Measurements from ENCODE around the gene PLEKHA8. TPM values are rescaled to one million over a fixed set of nuclear protein-coding genes. Genes with fewer than 3 reads are reported as not detected.

The PLEKHA8 gene
- total RNA-seq, 1 donor from 2014 or later = 57.9 TPM

- no peak overlapping the region for H3K4me3 Mint-ChIP-seq (ENCODE audit: unreplicated experiment)
- H3K27ac Mint-ChIP-seq (ENCODE audit: unreplicated experiment) = no peak overlapping the region
- H3K36me3 Mint-ChIP-seq (ENCODE audit: unreplicated experiment) = peaks cover 6% of the 10 kb centered on the region
- H3K4me1 Mint-ChIP-seq (ENCODE audit: low read depth, unreplicated experiment) = no peaks in the 10 kb centered on the region
- H3K9me3 Mint-ChIP-seq (ENCODE audit: unreplicated experiment) = no peaks in the 10 kb centered on the region
- DNase-seq = no peak
- no peaks in the 10 kb centered on the region for H3K27me3 Mint-ChIP-seq (ENCODE audit: unreplicated experiment)
- no peak for TF ChIP-seq CTCF (IDR thresholded peaks at IDR 0.05; ENCODE audit: partially characterized antibody, unreplicated experiment)
These were observed 52.6 kb downstream of the PLEKHA8 start for GRCh38 chr7:30080818-30081217.

- Mint-ChIP-seq H3K9me3 (ENCODE audit: unreplicated experiment) (peaks cover 2% of the 10 kb centered on the region), H3K27me3 (ENCODE audit: unreplicated experiment) (peaks cover 4% of the 10 kb centered on the region), H3K27ac (ENCODE audit: unreplicated experiment) (no peak overlapping the region), H3K4me3 (ENCODE audit: unreplicated experiment) (no peak overlapping the region), H3K4me1 (ENCODE audit: low read depth, unreplicated experiment) (no peaks in the 10 kb centered on the region), H3K36me3 (ENCODE audit: unreplicated experiment) (peaks cover 9% of the 10 kb centered on the region)
- no peak for TF ChIP-seq CTCF (IDR thresholded peaks at IDR 0.05; ENCODE audit: partially characterized antibody, unreplicated experiment)
- DNase-seq = no peak
These were observed 54.5 kb downstream of the PLEKHA8 start for GRCh38 chr7:30082686-30083085.

- H3K9me3 Mint-ChIP-seq (ENCODE audit: unreplicated experiment) = peaks cover 2% of the 10 kb centered on the region
- H3K4me3 Mint-ChIP-seq (ENCODE audit: unreplicated experiment) = no peak overlapping the region
- peaks cover 9% of the 10 kb centered on the region for H3K36me3 Mint-ChIP-seq (ENCODE audit: unreplicated experiment)
- no peak for DNase-seq
- TF ChIP-seq CTCF (IDR thresholded peaks at IDR 0.05; ENCODE audit: partially characterized antibody, unreplicated experiment) = no peak
- no peaks in the 10 kb centered on the region for H3K4me1 Mint-ChIP-seq (ENCODE audit: low read depth, unreplicated experiment)
- H3K27ac Mint-ChIP-seq (ENCODE audit: unreplicated experiment) = no peak overlapping the region
- peaks cover 4% of the 10 kb centered on the region for H3K27me3 Mint-ChIP-seq (ENCODE audit: unreplicated experiment)
These were observed 55.1 kb downstream of the PLEKHA8 start for GRCh38 chr7:30083334-30083733.

GRCh38 chr7:30084212-30084611, 56.0 kb downstream of the PLEKHA8 start:
- Mint-ChIP-seq H3K36me3 (ENCODE audit: unreplicated experiment) (peaks cover 9% of the 10 kb centered on the region), H3K4me3 (ENCODE audit: unreplicated experiment) (no peak overlapping the region), H3K27ac (ENCODE audit: unreplicated experiment) (no peak overlapping the region), H3K27me3 (ENCODE audit: unreplicated experiment) (peaks cover 4% of the 10 kb centered on the region), H3K9me3 (ENCODE audit: unreplicated experiment) (peaks cover 2% of the 10 kb centered on the region), H3K4me1 (ENCODE audit: low read depth, unreplicated experiment) (no peaks in the 10 kb centered on the region)
- DNase-seq = no peak
- TF ChIP-seq CTCF (IDR thresholded peaks at IDR 0.05; ENCODE audit: partially characterized antibody, unreplicated experiment) = no peak

GRCh38 chr7:30086529-30086928, 58.3 kb downstream of the PLEKHA8 start:
- Mint-ChIP-seq H3K4me1 (ENCODE audit: low read depth, unreplicated experiment) (no peaks in the 10 kb centered on the region), H3K27ac (ENCODE audit: unreplicated experiment) (no peak overlapping the region), H3K4me3 (ENCODE audit: unreplicated experiment) (no peak overlapping the region), H3K9me3 (ENCODE audit: unreplicated experiment) (peaks cover 2% of the 10 kb centered on the region), H3K27me3 (ENCODE audit: unreplicated experiment) (peaks cover 4% of the 10 kb centered on the region), H3K36me3 (ENCODE audit: unreplicated experiment) (peaks cover 9% of the 10 kb centered on the region)
- TF ChIP-seq CTCF (IDR thresholded peaks at IDR 0.05; ENCODE audit: partially characterized antibody, unreplicated experiment) = no peak
- DNase-seq = no peak

All from glutamatergic neuron (in vitro differentiated cells).